HepG2 (cell line): Measurements from ENCODE around the gene PPIP5K2. TPM values are rescaled to one million over a fixed set of nuclear protein-coding genes. Genes with fewer than 3 reads are reported as not detected.

Experiments used
- AHDC1 ChIP-seq: sonication (generic); formaldehyde crosslinking; IDR thresholded peaks from 2 replicates; pipeline ENCODE4 v1.5.1; 2020; ENCODE audit warnings: mild to moderate bottlenecking, missing genetic modification reagents, borderline replicate concordance
- ASH2L ChIP-seq: fragments of 300-600, 200-600 bp; sonication (generic); IDR thresholded peaks from 2 replicates; pipeline ENCODE4 v1.7.0; 2017; ENCODE audit warnings: low read depth, mild to moderate bottlenecking, moderate library complexity, mixed read lengths, low read length; ENCODE audit not compliant: insufficient read length
- ETV6 ChIP-seq: sonication (generic); formaldehyde crosslinking; conservative IDR thresholded peaks from 2 replicates; pipeline ENCODE4 v1.4.0; 2020; ENCODE audit warnings: missing genetic modification reagents
- FOXC1 ChIP-seq: sonication (generic); formaldehyde crosslinking; IDR thresholded peaks from 2 replicates; pipeline ENCODE4 v1.8.0; 2022; ENCODE audit warnings: mild to moderate bottlenecking, missing genetic modification reagents, borderline replicate concordance
- HNRNPL ChIP-seq: fragments of 200-400 bp; formaldehyde crosslinking; IDR thresholded peaks from 2 replicates; pipeline ENCODE4 v1.6.1; 2017; ENCODE audit warnings: mild to moderate bottlenecking, low read depth, low read length
- MAZ ChIP-seq, 2 experiments: sonication (generic) in 1 of 2; formaldehyde crosslinking in 1 of 2; IDR thresholded peaks; 2 replicates each; pipeline versions ENCODE4 v1.5.0 to v1.6.1; 2012 to 2020; ENCODE audit warnings: low read depth in 2 of 2, mild to moderate bottlenecking in 2 of 2, borderline replicate concordance in 1 of 2, improper control_type of control experiment in 1 of 2, low read length in 1 of 2, missing genetic modification reagents in 1 of 2, moderate library complexity in 1 of 2
- MXD4 ChIP-seq: IDR thresholded peaks from 2 replicates; pipeline ENCODE4 v1.6.1; 2016; ENCODE audit warnings: mild to moderate bottlenecking, missing biosample characterization, missing genetic modification reagents
- PTBP1 ChIP-seq: fragments of 200-400 bp; formaldehyde crosslinking; IDR thresholded peaks from 2 replicates; pipeline ENCODE4 v1.6.1; 2018; ENCODE audit warnings: low read length, low read depth; ENCODE audit not compliant: poor library complexity, severe bottlenecking
- RFX5 ChIP-seq: IDR thresholded peaks from 2 replicates; pipeline ENCODE4 v1.6.1; 2011; ENCODE audit warnings: low read depth, low read length, improper control_type of control experiment
- SAP130 ChIP-seq: IDR thresholded peaks from 2 replicates; pipeline ENCODE4 v1.6.1; 2016; ENCODE audit warnings: low read depth
- SKI ChIP-seq: fragments of 450-650 bp; IDR thresholded peaks from one replicate; pipeline ENCODE4 v1.6.1; 2018; ENCODE audit warnings: mild to moderate bottlenecking; ENCODE audit not compliant: partially characterized antibody
- SRSF1 ChIP-seq: fragments of 200-400 bp; formaldehyde crosslinking; optimal IDR thresholded peaks from 2 replicates; pipeline ENCODE3; 2017; ENCODE audit warnings: mild to moderate bottlenecking, low read depth, low read length, moderate library complexity
- ZBTB20 ChIP-seq: sonication (generic); formaldehyde crosslinking; IDR thresholded peaks from 2 replicates; pipeline ENCODE4 v1.8.1; 2023; ENCODE audit warnings: missing genetic modification reagents, low read depth, mild to moderate bottlenecking, borderline replicate concordance
- ZBTB34 ChIP-seq: sonication (generic); formaldehyde crosslinking; IDR thresholded peaks from 2 replicates; pipeline ENCODE4 v1.8.0; 2022; ENCODE audit warnings: mild to moderate bottlenecking, missing genetic modification reagents
- ZBTB7B ChIP-seq: sonication (generic); formaldehyde crosslinking; IDR thresholded peaks from 2 replicates; pipeline ENCODE4 v1.4.0; 2020; ENCODE audit warnings: missing genetic modification reagents
- ZMYM2 ChIP-seq: sonication (generic); formaldehyde crosslinking; IDR thresholded peaks from 2 replicates; pipeline ENCODE4 v1.8.0; 2022; ENCODE audit warnings: mild to moderate bottlenecking, missing genetic modification reagents
- ZMYM3 ChIP-seq: sonication (generic); formaldehyde crosslinking; IDR thresholded peaks from 2 replicates; pipeline ENCODE4 v1.5.1; 2020; ENCODE audit warnings: mild to moderate bottlenecking, missing genetic modification reagents
- ZNF292 ChIP-seq: sonication (generic); formaldehyde crosslinking; IDR thresholded peaks from 2 replicates; pipeline ENCODE4 v1.8.1; 2022; ENCODE audit warnings: mild to moderate bottlenecking, low read depth, missing genetic modification reagents, borderline replicate concordance
- ZNF317 ChIP-seq: sonication (generic); formaldehyde crosslinking; IDR thresholded peaks from 2 replicates; pipeline ENCODE4 v1.5.0; 2020; ENCODE audit warnings: mild to moderate bottlenecking, missing genetic modification reagents
- ZNF430 ChIP-seq: sonication (generic); formaldehyde crosslinking; IDR thresholded peaks from 2 replicates; pipeline ENCODE4 v1.9.0; 2021; ENCODE audit warnings: mild to moderate bottlenecking, missing genetic modification reagents
- ZNF501 ChIP-seq: sonication (generic); formaldehyde crosslinking; IDR thresholded peaks from 2 replicates; pipeline ENCODE4 v1.5.1; 2020; ENCODE audit warnings: mild to moderate bottlenecking, moderate library complexity, missing genetic modification reagents
- polyA plus RNA-seq, 8 experiments: library from polyadenylated mRNA; depleted of rRNA in 3 of 8; stranded (reverse) in 7 of 8; unstranded in 1 of 8; fragments of >200 nt; fragmentation: Illumina TruSeq in 4 of 8; extraction: Trizol in 4 of 8; gene quantifications; 2 replicates each; pipeline versions ENCODE4 v1.2.1 to v1.2.3, GENCODE V29; 2011 to 2016; ENCODE audit warnings: low read depth in 4 of 8, missing spikeins in 1 of 8, mixed read lengths in 1 of 8; ENCODE audit not compliant: insufficient read depth in 1 of 8
- total RNA-seq, 5 experiments: library from RNA; depleted of rRNA; stranded (reverse); fragments of >200 nt; fragmentation: Illumina TruSeq; extraction: Trizol; gene quantifications; 2 replicates each; pipeline ENCODE4 v1.2.3, GENCODE V29; 2016; ENCODE audit warnings: low read depth in 1 of 5

PPIP5K2 gene
- total and polyA plus RNA-seq, 2 of the 13 experiments (the other 11 are each of a cell fraction or from before 2014, with no cell fraction given): 19.7 to 45.6 TPM

- TF ChIP-seq AHDC1 (CRISPR knock-in tag): no peak
- TF ChIP-seq ZMYM3: peak; percentile 45; the same call in 1 of the 2 replicates
- TF ChIP-seq ZNF430: peak; percentile 14; the same call in 1 of the 2 replicates
- peak; percentile 72; the same call in 1 of the 2 replicates for TF ChIP-seq HNRNPL
- TF ChIP-seq ZNF317: peak; percentile 49; the same call in 1 of the 2 replicates
- TF ChIP-seq SRSF1: peak; percentile 40
- TF ChIP-seq ZBTB20 (CRISPR knock-in tag): 0 out of 2 replicates have a peak, but pooled peaks have one; percentile 70
- 0 out of 2 replicates have a peak, but pooled peaks have one; percentile 49 for TF ChIP-seq ZNF292 (CRISPR knock-in tag)
- TF ChIP-seq ZMYM2: peak; percentile 9; the same call in 1 of the 2 replicates
- TF ChIP-seq ETV6 (CRISPR knock-in tag): no peak
- TF ChIP-seq MXD4 (CRISPR knock-in tag): no peak
- TF ChIP-seq ZNF501: 0 out of 2 replicates have a peak, but pooled peaks have one; percentile 1
- no peak for TF ChIP-seq RFX5
- no peak for TF ChIP-seq SKI
- TF ChIP-seq PTBP1: no peak
- TF ChIP-seq ZBTB7B (CRISPR knock-in tag): peak; percentile 6; the same call in 1 of the 2 replicates
- peak; percentile 14 for TF ChIP-seq ASH2L
- no peak for TF ChIP-seq SAP130 (CRISPR knock-in tag)
- 0 out of 2 replicates have a peak, but pooled peaks have one; percentile 0 for TF ChIP-seq FOXC1
- TF ChIP-seq ZBTB34 (CRISPR knock-in tag): 0 out of 2 replicates have a peak, but pooled peaks have one; percentile 18
- TF ChIP-seq MAZ (IDR thresholded peaks at IDR 0.05; ENCODE audit: borderline replicate concordance, low read depth, low read length): 0 out of 2 replicates have a peak, but pooled peaks have one; percentile 2
- TF ChIP-seq MAZ (CRISPR knock-in tag; IDR thresholded peaks at IDR 0.05; ENCODE audit: low read depth): no peak
These were observed 139.7 kb downstream of the PPIP5K2 start (continued) for GRCh38 chr5:103259705-103260355.
